NB4 (cell line): ENCODE measurements around the gene EDNRB.

Experiments
- CTCF ChIP-seq: IDR thresholded peaks from one replicate; pipeline ENCODE4 v1.5.1; 2012; ENCODE audit warnings: low read depth, low read length
- POLR2A ChIP-seq: IDR thresholded peaks from 2 replicates; pipeline ENCODE4 v1.6.1; 2011; ENCODE audit warnings: mild to moderate bottlenecking; ENCODE audit not compliant: insufficient read length; ENCODE audit errors: extremely low read depth

GRCh38 chr13:77946522-77946921, 27.9 kb upstream of the EDNRB start:
- TF ChIP-seq CTCF (no peak), POLR2A (no peak)
